Astrocyte of the cerebellum (primary cell): Measurements from ENCODE around the gene GORASP1.

ENCODE experiments used
- DNase-seq: peaks from one replicate; pipeline ENCODE4 v3.0.0-alpha.2; 2011; ENCODE audit warnings: low read depth
- H3K4me3 ChIP-seq: 2 replicates; pipeline ENCODE4 v1.5.1; 2011; ENCODE audit warnings: mild to moderate bottlenecking, low read depth, low read length, moderate library complexity
- in situ Hi-C: cut with HindIII; loops from 2 replicates; pipeline ENCODE4 v1.10.0; 2017; ENCODE audit warnings: low sequenced_read_pairs
- TF ChIP-seq, protein P1 (sequence below): IDR thresholded peaks from 2 replicates; pipeline ENCODE4 v1.5.1; 2012; ENCODE audit warnings: low read length, low read depth, moderate library complexity, mild to moderate bottlenecking; ENCODE audit errors: missing control alignments

The GORASP1 gene

DNA sequence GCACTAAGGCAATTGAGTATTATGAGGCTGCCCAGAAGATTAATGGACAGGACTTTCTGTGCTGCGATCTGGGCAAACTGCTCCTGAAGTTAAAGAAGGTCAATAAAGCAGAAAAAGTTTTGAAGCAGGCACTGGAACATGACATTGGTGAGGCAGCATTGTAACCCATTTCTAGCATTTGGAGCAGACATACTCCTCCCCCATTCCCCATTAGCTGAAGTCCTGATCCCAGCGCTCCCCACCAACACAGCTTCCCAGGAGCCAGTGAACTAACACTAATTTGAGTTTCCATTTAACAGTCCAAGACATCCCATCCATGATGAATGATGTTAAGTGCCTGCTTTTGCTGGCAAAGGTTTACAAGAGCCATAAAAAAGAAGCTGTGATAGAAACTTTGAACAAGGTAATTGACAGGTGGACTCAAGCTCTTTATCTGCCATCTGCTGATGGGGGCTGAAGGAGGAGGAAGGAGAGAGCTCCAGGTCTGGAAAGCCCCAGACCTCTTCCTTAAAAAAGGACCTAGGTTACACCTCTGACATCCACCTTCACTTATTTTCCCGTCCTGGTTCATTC is 23.4 kb upstream of the GORASP1 start:
- TF ChIP-seq, protein P1, sequence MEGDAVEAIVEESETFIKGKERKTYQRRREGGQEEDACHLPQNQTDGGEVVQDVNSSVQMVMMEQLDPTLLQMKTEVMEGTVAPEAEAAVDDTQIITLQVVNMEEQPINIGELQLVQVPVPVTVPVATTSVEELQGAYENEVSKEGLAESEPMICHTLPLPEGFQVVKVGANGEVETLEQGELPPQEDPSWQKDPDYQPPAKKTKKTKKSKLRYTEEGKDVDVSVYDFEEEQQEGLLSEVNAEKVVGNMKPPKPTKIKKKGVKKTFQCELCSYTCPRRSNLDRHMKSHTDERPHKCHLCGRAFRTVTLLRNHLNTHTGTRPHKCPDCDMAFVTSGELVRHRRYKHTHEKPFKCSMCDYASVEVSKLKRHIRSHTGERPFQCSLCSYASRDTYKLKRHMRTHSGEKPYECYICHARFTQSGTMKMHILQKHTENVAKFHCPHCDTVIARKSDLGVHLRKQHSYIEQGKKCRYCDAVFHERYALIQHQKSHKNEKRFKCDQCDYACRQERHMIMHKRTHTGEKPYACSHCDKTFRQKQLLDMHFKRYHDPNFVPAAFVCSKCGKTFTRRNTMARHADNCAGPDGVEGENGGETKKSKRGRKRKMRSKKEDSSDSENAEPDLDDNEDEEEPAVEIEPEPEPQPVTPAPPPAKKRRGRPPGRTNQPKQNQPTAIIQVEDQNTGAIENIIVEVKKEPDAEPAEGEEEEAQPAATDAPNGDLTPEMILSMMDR: no peak
- in situ Hi-C loops: no loop called here
- no peak overlapping the region for H3K4me3 ChIP-seq
- no peak for DNase-seq

DNA sequence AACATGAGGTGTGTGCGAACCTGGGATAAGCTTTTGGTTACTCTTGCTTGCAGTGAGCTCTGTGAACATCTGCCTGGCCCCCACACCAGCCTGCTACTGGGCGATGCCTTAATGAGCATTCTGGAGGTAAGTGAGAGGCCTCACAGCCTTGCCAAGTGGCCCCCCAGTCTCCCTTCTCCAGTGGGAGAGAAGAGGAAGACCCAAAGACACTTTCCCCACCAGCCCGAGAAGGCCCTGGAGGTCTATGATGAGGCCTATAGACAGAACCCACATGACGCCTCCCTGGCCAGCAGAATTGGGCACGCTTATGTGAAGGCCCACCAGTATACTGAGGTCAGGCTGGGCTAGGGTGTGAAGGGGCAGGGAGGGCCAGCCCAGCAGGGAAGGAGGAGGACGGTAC is 22.6 kb upstream of the GORASP1 start:
- TF ChIP-seq, protein P1: no peak
- no peak overlapping the region for H3K4me3 ChIP-seq
- no peak for DNase-seq
- in situ Hi-C loops: no loop called here

DNA sequence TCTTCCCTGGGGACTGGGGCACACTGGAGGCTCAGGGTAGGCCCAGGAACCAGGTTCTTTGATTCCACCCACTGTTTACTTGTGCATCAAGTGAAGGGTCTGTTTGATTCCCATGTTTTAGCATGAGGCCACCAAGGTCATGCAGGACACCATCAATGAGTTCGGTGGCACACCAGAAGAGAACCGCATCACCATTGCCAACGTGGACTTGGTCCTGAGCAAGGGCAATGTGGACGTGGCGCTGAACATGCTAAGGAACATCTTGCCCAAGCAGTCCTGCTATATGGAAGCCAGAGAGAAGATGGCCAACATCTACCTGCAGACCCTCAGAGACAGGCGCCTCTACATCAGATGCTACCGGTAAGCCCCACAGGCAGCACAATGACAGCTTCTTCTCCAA is 21.5 kb upstream of the GORASP1 start:
- in situ Hi-C loops: no loop called here
- H3K4me3 ChIP-seq: no peak overlapping the region
- TF ChIP-seq, protein P1: no peak
- DNase-seq: no peak

DNA sequence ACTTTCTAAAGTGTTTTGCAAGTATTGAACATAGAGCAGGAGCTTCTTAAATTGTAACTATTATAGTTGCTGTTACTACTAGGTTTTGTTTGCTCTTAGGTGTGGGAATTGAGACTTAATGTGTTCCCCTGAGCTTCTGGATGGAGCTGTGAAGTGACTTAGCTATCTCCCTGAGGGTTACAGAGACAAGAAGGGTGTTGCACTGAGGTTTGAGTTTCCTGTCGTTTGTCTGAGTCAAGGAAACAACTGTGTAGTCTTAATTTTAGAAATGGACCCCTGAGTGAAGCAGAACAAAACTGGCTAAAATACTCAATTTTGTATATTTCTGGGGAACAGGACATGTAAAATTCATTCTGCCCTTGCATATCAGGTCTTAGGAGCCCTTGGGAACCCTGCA is 20.5 kb upstream of the GORASP1 start:
- TF ChIP-seq, protein P1: no peak
- DNase-seq: no peak
- H3K4me3 ChIP-seq: no peak overlapping the region
- in situ Hi-C loops: no loop called here

DNA sequence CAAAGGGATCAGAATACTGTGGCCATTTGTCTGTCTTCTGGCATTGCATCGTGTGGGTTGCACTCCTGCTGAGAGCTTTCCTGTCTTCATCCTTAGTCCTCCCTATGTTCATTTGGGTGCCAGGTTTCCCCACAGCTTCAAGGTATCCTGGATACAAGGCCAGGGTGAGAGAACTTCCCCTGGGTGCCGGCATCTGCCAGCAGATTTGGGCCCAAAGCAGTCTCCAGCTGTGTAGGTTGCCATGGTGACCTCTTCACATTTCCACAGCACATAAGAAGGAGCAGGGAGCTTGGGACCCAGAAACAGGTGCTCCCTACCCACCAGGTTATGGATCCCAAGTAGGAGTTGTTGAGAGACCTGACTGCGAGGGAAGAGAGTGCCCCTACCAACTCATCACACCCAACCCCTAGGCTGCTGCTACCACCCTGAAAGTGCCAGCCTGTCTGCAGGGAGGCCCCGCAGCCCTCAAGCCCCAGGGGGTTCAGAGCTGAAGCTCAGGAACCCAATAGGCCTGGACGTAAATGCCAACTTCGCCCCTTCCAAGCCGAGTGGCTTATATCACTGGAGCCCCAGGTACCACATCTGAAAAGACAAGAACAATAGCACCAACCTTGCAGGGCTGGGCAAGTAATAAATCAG is 20.0 kb upstream of the GORASP1 start:
- TF ChIP-seq, protein P1: no peak
- H3K4me3 ChIP-seq: no peak overlapping the region
- in situ Hi-C loops: no loop called here
- no peak for DNase-seq

DNA sequence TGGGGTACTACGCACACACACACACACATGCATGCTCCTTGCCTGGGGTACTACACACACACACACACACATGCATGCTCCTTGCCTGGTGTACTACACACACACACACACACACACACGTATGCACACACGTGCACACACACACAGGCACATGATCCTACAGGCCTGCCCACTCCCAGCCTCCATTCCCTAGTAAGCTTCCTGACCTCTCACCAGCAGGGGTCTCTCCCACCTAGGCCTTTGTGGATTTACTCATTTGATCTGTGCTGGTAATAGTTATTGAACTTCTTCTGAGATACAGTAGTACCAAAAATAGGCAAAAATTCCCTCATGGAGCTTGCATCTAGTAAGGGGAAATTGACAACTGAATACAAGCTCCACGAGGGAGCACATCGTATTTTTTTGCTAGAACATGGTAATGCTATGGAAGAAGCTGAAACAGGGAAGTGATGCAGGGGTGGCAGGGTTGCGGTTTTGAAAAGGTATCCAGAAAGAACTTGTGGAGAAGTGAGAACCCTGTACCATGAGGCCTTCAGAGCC is 19.2 kb upstream of the GORASP1 start:
- TF ChIP-seq, protein P1: peak; percentile 74
- H3K4me3 ChIP-seq: no peak overlapping the region
- in situ Hi-C loops: no loop called here
- DNase-seq: no peak
